Caki2 (cell line): ENCODE measurements around the gene GPRC5D. TPM values are rescaled to one million over a fixed set of nuclear protein-coding genes. Genes with fewer than 3 reads are reported as not detected.

Experiments used
- DNase-seq: peaks from one replicate; pipeline ENCODE4 v3.0.0-alpha.2; 2015; ENCODE audit warnings: low read depth
- in situ Hi-C: cut with HindIII; loops from 2 replicates; pipeline ENCODE4 v1.10.0; 2016; ENCODE audit warnings: low sequenced_read_pairs, low pct_unique_long_range_greater_than_20kb, mixed read lengths
- total RNA-seq: library from RNA; depleted of rRNA; stranded (reverse); fragments of >200 nt; shearing (Covaris generic); gene quantifications from 2 replicates; pipeline ENCODE4 v1.2.3, GENCODE V29; 2014; ENCODE audit warnings: low replicate concordance

GPRC5D gene
- total RNA-seq, 1 experiment from 2014 or later: not detected

DNA sequence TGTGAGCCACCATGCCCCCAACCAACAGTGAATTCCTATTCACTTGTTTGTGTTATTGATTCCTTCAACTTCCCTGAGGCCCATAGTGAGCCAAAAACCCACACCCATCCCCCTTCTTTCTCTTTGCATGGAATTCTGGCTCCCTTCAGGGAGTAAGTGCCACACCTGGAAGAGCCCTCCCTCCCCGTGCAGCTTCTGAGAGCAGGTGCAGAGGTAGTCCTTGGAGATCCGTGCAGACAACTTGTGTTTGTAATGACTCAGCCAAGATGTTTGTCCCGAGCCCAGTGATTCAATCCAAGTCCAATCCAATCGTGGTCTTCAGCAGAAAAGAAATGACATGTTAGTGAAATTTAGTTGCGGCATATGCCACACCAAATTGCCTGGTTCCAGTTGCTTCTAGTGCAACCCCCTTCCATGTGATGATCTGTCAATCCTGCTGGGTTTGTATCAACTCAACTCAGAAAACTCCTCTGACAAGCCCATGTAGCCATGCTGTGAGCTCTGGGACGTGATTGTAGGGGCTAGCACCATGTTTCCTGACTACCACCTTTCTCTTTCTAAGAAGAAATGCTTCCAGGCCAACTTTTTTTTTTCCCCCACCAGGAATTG, 33.1 kb downstream of the GPRC5D start:
- in situ Hi-C loops: no loop called here
- DNase-seq: no peak

GRCh38 chr12:12917517-12917916, 34.5 kb downstream of the GPRC5D start:
- DNase-seq: no peak
- in situ Hi-C loops: no loop called here

DNA sequence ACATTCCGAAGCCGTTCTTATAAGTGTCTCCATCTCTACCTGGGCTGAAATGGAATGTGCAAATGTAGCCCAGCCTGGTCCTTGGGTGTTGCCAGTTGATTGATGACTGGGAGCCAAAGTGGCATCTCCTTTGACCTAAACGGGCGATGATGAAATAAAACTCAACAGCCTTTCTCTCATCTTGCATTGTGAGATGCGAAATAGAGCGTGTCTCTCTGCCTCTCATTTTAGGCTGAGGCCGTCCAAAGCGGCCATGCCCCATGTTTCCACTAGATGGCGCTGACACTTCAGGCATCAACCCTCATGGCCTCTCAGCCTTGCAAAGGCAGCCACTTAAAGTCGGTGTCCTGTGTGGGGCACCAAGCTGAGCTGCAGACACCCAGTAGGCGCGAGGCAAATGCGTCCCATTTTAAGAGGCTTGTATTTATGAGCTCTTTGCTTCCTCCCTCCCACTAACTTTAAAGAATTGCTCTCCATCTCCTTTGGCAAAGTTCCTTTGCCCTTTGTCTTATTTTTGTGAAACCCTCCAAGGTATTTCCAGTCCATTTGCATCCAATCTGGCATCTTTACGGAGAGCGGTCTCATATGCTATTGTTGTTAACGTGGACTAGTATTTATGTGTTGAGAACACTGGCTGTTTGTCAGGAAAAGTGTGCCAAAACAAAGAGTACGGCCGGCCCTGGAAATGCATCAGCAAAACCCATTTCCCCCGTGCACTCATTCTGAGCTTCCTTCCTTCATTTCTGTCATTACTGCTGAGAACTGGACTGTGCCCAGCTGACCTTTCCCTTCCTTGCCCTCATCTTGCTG, 35.6 kb downstream of the GPRC5D start:
- in situ Hi-C loops: no loop called here
- peak; percentile 77 for DNase-seq

- in situ Hi-C loops: no loop called here
- DNase-seq: no peak
These were observed 36.3 kb downstream of the GPRC5D start for GRCh38 chr12:12915656-12916055.

DNA sequence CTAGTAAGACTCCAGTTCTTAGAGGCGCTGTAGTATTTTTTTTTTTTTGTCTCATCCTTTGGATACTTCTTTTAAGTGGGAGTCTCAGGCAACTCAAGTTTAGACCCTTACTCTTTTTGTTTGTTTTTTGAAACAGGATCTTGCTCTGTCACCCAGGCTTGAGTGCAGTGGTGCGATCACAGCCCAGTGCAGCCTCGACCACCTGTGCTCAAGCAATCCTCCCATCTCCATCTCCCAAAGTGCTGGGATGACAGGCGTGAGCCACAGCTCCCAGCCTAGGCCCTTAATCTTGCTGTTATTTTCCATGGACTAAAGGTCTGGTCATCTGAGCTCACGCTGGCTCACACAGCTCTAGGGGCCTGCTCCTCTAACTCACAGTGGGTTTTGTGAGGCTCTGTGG, 39.3 kb downstream of the GPRC5D start:
- no peak for DNase-seq
- in situ Hi-C loops: no loop called here

- no peak for DNase-seq
- in situ Hi-C loops: no loop called here
These were observed 42.0 kb downstream of the GPRC5D start for GRCh38 chr12:12909995-12910420.

DNA sequence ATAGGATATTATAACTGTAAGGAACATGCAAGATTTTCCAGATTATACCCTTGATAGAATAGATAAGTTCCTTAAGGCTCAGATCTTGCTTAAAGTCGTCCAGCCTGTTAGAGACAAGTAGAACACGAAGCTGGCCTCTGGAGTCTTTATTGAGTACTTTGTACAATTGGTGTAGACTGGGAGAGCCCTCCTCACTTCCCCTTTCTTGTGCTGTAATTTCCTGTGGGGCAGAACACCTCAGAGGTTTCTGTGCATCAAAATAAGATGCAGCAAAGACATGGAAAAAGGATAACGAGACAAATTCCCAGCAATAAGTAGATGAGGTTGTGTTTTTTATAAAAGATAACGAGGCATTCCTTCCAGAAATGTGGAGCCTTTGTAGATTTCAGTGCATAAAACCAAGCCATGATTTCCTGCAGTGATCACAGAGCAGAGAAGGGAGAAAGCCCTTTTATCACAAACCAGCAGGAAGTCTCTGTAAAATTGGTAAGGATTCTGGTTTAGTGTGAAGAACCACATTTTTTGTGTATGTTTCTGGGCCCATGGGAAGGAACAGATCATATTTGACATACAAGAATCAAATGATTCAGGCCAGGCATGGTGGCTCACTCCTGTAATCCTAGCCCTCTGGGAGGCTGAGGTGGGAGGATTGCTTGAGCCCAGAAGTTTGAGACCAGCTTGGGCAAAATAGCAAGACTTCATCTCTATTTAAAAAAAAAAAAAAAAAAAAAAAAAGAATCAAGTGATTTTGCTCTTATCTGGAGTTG, 42.6 kb downstream of the GPRC5D start:
- no peak for DNase-seq
- in situ Hi-C loops: no loop called here

DNA sequence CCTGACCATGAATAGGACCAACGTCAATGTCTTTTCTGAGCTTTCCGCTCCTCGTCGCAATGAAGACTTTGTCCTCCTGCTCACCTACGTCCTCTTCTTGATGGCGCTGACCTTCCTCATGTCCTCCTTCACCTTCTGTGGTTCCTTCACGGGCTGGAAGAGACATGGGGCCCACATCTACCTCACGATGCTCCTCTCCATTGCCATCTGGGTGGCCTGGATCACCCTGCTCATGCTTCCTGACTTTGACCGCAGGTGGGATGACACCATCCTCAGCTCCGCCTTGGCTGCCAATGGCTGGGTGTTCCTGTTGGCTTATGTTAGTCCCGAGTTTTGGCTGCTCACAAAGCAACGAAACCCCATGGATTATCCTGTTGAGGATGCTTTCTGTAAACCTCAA, 43.3 kb downstream of the GPRC5D start:
- no peak for DNase-seq
- in situ Hi-C loops: no loop called here

DNA sequence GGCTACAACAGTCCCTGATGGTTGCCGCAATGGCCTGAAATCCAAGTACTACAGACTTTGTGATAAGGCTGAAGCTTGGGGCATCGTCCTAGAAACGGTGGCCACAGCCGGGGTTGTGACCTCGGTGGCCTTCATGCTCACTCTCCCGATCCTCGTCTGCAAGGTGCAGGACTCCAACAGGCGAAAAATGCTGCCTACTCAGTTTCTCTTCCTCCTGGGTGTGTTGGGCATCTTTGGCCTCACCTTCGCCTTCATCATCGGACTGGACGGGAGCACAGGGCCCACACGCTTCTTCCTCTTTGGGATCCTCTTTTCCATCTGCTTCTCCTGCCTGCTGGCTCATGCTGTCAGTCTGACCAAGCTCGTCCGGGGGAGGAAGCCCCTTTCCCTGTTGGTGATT, 43.7 kb downstream of the GPRC5D start:
- in situ Hi-C loops: no loop called here
- no peak for DNase-seq

DNA sequence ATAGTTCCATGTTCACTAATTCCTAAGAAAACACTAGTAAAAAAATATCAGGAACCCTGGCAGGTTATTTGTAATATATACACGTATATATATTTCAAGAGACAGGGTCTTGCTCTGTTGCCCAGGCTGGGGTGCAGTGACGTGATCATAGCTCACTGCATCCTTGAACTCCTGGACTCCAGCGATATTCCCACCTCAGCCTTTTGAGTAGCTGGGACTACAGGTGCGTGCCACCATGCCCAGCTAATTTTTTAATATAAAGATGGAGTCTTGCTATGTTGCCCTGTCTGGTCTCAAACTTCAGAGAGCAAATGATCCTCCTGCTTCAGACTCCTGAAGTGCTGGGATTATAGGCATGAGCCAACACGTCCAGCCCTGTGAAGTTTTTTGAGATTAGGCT, 44.4 kb downstream of the GPRC5D start:
- in situ Hi-C loops: no loop called here
- no peak for DNase-seq

- in situ Hi-C loops: no loop called here
- no peak for DNase-seq
These were observed 48.0 kb downstream of the GPRC5D start for GRCh38 chr12:12903642-12904609.

DNA sequence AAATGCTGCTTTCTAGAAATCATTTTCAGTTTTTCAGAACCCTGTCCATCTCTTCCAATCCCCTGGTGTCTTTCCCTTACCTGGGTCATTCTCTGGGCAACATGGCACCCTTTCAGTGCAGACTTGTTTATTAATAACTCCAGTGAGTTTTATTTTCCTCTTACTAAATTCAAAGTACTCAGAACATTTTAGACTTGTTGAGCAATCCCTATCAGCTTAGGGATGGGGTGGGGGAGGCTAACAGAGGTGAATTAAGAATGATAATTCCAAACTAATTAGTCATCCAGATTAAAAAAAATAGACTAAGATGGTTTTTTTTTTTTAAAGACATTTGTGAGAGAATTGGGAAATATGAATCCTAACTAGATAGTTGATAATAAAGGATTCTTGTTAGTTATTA, 49.9 kb downstream of the GPRC5D start:
- DNase-seq: no peak
- in situ Hi-C loops: no loop called here

DNA sequence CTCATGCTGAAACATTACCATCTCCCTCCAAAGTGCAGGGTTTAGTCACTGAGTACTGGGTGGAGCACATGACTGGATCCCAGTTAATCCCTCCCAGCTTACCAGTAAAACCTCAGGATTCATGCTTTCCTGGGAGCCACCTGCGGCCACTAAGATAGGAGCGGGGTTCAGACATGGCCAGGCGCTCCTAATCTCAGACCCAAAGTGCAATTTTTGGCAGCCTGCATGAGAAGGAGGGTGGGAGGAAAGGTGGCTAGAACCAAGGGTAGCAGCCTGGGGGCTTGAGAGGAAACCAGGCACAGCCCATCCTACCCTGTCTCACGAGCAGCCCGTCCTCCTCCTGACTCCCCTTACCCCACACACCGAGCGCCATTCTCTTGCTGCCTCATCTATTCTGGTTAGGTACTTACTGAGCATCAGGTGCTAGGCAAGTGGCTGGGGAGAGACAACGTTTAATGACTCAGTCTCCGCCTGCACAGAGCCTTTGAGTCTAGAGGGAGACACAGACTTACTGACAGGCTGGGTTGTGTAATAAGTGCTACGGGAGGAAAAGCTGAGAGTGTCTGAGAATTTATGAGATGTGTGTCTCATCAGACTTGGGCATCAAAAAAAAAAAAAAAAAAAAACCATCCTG, 50.7 kb downstream of the GPRC5D start:
- DNase-seq: peak; percentile 81
- in situ Hi-C loops: no loop called here

DNA sequence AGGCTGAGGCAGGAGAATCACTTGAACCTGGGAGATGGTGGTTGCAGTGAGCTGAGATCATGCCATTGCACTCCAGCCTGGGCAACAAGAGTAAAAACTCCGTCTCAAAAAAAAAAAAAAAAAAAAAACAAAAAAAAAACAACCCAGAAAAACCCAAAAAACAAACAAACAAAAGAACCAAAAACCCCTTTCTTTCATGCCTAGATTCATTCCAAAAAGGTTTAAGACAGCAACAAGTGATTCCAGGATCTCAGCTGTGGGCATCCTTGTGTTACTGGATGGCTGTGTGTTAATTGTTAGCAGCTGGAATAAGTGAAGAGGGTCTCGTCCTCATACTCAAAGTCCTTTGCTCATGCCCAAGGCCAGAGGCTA, 51.2 kb downstream of the GPRC5D start:
- in situ Hi-C loops: no loop called here
- no peak for DNase-seq

DNA sequence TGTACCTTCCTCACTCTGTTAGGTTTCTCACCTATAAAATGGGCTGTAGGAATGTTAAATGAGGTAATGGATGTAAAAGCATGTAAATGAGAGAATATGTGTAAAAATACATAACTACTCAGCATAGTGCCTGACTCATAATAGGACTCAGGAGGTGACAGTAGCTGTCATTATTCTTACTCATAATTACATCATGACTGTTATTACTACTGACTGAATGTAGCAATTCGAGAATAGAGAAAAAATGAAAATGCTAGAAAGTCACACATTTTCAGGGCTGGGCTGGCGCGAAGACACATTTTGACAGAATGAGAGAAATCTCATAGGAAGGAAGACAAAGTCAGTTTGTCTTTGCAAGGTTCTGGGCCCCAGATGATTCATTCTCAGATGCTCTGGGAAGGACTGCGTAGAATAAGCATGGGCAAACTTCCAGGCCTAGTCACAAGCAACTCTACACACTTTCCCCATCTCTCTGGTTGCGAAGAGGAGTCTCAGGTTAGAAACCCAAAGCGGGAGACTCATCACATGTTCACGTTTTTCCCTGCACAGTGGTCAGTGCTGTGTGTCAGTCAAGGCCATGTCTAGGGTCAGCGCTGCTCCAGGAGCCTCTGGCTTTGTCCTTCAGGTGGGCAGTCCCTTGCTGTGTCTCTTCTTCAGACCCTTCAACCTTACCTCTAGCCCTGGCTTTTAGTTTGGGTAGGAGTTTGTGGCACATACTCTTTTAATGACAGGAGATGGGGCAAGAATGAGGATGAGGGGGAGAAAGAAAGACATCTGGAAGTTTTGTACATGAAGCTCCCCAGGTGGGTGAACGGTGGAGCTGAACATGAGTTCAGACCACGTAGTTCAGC, 52.2 kb downstream of the GPRC5D start:
- DNase-seq: peak; percentile 85
- in situ Hi-C loops: no loop called here

DNA sequence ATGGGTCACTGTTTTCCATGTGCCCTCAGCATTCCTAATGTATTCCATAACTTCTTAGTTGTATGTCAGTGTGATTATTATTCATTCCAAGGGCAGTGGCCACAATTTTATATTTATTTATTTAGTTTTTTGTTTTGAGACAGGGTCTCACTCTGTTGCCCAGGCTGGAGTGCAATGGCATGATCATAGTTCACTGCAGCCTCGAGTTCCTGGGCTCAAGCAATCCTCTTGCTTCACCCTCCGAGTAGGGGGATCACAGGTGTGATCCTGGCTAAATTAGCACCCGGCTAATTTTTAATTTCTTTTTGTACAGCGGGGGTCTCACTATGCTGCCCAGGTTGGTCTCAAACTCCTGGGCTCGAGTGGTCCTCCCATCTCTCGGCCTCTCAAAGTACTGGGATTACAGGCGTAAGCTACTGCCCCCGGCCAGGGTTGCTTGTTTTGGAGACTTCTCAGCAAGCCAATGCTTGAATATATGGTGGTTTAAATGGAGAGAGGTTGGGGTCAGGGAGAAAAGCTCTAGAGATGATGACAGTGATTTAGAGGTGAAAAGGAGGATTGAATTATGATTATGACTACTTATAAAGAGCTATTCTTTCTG, 53.0 kb downstream of the GPRC5D start:
- in situ Hi-C loops: no loop called here
- DNase-seq: no peak
